ENCODE results near the gene DOCK7.

The DOCK7 gene

GRCh38 chr1:62494137-62494536 lies 194.0 kb downstream of the DOCK7 start:
- H3K36me3 ChIP-seq (ENCODE audit: control insufficient read depth, insufficient read depth, low read length) = peaks cover 13% of the 10 kb centered on the region
- H3K9me3 ChIP-seq (ENCODE audit: control insufficient read depth, insufficient read depth, low read depth, low read length) = no peaks in the 10 kb centered on the region
- no peak overlapping the region for H3K9ac ChIP-seq (ENCODE audit: low read length)
- no peaks in the 10 kb centered on the region for H3K4me1 ChIP-seq (ENCODE audit: control insufficient read depth, insufficient read depth, low read length)
- H3K27me3 ChIP-seq (ENCODE audit: control insufficient read depth, insufficient read depth, low read length) = no peaks in the 10 kb centered on the region
- H3K4me3 ChIP-seq (ENCODE audit: low read depth, low read length) = no peak overlapping the region
- no peak overlapping the region for H3K27ac ChIP-seq (ENCODE audit: low read depth, low read length)

GRCh38 chr1:62493656-62494055 lies 194.5 kb downstream of the DOCK7 start:
- no peak overlapping the region for H3K27ac ChIP-seq (ENCODE audit: low read depth, low read length)
- no peaks in the 10 kb centered on the region for H3K27me3 ChIP-seq (ENCODE audit: control insufficient read depth, insufficient read depth, low read length)
- H3K4me1 ChIP-seq (ENCODE audit: control insufficient read depth, insufficient read depth, low read length) = no peaks in the 10 kb centered on the region
- H3K9ac ChIP-seq (ENCODE audit: low read length) = no peak overlapping the region
- no peaks in the 10 kb centered on the region for H3K9me3 ChIP-seq (ENCODE audit: control insufficient read depth, insufficient read depth, low read depth, low read length)
- H3K36me3 ChIP-seq (ENCODE audit: control insufficient read depth, insufficient read depth, low read length) = peaks cover 13% of the 10 kb centered on the region
- H3K4me3 ChIP-seq (ENCODE audit: low read depth, low read length) = no peak overlapping the region

DNA sequence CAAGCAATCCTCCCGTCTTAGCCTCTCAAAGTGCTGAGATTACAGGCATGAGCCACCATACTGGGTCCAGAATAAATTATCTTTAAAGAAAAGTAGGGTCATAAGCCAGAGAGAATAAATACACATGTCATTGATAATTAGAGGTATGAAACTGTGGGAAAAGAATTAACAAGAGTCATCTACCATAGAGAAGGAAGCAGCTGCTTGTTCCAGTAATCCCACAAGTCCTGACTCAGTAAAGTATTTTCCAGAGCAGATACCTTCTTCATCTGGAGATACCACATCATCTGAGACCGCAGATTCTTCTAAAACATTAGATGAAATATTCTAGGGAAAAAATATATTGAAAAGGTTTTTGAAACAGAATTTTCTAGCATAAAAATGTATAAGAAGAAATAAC lies 195.7 kb downstream of the DOCK7 start:
- H3K9me3 ChIP-seq (ENCODE audit: control insufficient read depth, insufficient read depth, low read depth, low read length) = no peaks in the 10 kb centered on the region
- no peaks in the 10 kb centered on the region for H3K27me3 ChIP-seq (ENCODE audit: control insufficient read depth, insufficient read depth, low read length)
- no peak overlapping the region for H3K4me3 ChIP-seq (ENCODE audit: low read depth, low read length)
- H3K9ac ChIP-seq (ENCODE audit: low read length) = no peak overlapping the region
- peaks cover 4% of the 10 kb centered on the region; the same call in 1 of the 2 replicates for H3K4me1 ChIP-seq (ENCODE audit: control insufficient read depth, insufficient read depth, low read length)
- H3K36me3 ChIP-seq (ENCODE audit: control insufficient read depth, insufficient read depth, low read length) = peaks cover 13% of the 10 kb centered on the region
- H3K27ac ChIP-seq (ENCODE audit: low read depth, low read length) = no peak overlapping the region

DNA sequence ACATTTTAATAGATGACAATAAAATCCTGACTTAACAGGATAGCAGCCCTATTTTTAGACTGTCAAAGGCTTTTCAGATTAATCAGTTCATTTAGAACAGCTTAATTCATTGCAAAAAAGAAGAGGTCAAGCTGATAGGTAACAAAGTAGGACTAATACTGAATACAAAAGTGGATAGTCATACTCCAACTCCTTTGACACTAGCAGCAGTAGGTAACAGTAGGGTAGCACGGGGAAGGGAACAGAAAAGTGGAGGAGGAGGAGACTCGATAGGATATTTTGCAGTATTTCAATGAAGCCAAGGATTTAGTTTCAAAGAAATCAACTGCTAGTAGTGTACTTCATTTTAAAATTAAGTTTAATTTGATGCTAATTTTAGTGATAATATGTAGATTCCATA lies 200.2 kb downstream of the DOCK7 start:
- Histone ChIP-seq H3K4me3 (ENCODE audit: low read depth, low read length) (no peak overlapping the region), H3K27ac (ENCODE audit: low read depth, low read length) (no peak overlapping the region), H3K9ac (ENCODE audit: low read length) (no peak overlapping the region), H3K36me3 (ENCODE audit: control insufficient read depth, insufficient read depth, low read length) (0 out of 2 replicates have a peak, but pooled peaks cover 3% of the 10 kb centered on the region), H3K27me3 (ENCODE audit: control insufficient read depth, insufficient read depth, low read length) (no peaks in the 10 kb centered on the region), H3K4me1 (ENCODE audit: control insufficient read depth, insufficient read depth, low read length) (peaks cover 4% of the 10 kb centered on the region; the same call in 1 of the 2 replicates), H3K9me3 (ENCODE audit: control insufficient read depth, insufficient read depth, low read depth, low read length) (no peaks in the 10 kb centered on the region)

GRCh38 chr1:62484824-62485468 lies 203.2 kb downstream of the DOCK7 start:
- Histone ChIP-seq H3K9ac (ENCODE audit: low read length) (no peak overlapping the region), H3K36me3 (ENCODE audit: control insufficient read depth, insufficient read depth, low read length) (no peaks in the 10 kb centered on the region), H3K27me3 (ENCODE audit: control insufficient read depth, insufficient read depth, low read length) (no peaks in the 10 kb centered on the region), H3K4me3 (ENCODE audit: low read depth, low read length) (no peak overlapping the region), H3K27ac (ENCODE audit: low read depth, low read length) (no peak overlapping the region), H3K9me3 (ENCODE audit: control insufficient read depth, insufficient read depth, low read depth, low read length) (no peaks in the 10 kb centered on the region), H3K4me1 (ENCODE audit: control insufficient read depth, insufficient read depth, low read length) (peaks cover 4% of the 10 kb centered on the region; the same call in 1 of the 2 replicates)

DNA sequence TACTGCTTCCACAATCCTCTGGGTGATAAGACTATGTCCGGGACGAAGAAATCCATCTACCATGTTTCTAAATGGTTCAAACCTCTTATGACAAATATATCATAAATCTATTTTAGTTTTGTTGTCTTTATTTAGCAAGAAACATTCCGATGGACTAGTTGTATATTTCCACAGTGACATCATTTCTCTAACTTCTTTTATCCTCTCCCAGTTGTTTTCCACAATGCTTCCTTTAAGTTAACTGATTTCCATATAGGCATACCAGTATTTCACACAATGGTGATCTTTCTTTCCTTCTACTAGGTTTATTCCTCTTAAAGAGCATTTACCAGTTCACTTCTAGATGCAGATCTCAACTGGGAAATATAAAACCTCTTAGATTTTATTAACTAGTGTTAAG lies 206.5 kb downstream of the DOCK7 start:
- H3K27me3 ChIP-seq (ENCODE audit: control insufficient read depth, insufficient read depth, low read length) = no peaks in the 10 kb centered on the region
- H3K27ac ChIP-seq (ENCODE audit: low read depth, low read length) = no peak overlapping the region
- H3K4me1 ChIP-seq (ENCODE audit: control insufficient read depth, insufficient read depth, low read length) = peaks cover 8% of the 10 kb centered on the region; the same call in 1 of the 2 replicates
- no peaks in the 10 kb centered on the region for H3K9me3 ChIP-seq (ENCODE audit: control insufficient read depth, insufficient read depth, low read depth, low read length)
- no peaks in the 10 kb centered on the region for H3K36me3 ChIP-seq (ENCODE audit: control insufficient read depth, insufficient read depth, low read length)
- H3K9ac ChIP-seq (ENCODE audit: low read length) = no peak overlapping the region
- no peak overlapping the region for H3K4me3 ChIP-seq (ENCODE audit: low read depth, low read length)

DNA sequence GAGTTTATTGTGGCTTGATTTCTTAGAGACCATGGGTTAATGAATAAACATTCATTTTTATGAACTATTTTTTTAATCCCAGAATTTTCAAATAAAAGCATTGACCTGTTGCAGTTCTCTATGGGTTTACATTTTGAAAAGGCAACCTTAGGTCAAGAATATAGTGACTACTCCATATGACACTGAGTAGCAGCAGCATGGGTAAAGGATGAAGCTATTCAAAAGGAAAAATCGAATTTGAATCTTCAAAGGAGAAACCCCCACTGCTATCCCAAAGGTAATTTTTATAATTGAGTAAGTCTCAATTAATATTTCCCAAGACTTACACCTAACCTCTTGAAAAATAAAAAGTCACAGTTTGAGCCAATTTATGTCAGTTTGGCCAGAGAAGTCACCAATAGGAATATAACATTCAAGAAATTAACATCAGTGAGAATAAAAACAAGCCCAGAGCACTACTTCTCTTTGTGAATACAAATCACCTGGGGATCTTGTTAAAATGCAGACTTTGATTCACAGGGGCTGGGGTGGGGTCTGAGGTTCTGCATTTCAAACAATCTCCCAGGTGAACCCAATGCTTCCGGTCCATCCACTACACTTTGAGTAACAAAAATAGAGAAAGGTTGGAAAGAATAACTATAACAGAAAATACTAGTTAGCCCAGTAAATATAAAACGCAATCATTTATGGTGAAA lies 211.5 kb downstream of the DOCK7 start:
- peaks cover 14% of the 10 kb centered on the region for H3K36me3 ChIP-seq (ENCODE audit: control insufficient read depth, insufficient read depth, low read length)
- no peaks in the 10 kb centered on the region for H3K27me3 ChIP-seq (ENCODE audit: control insufficient read depth, insufficient read depth, low read length)
- H3K27ac ChIP-seq (ENCODE audit: low read depth, low read length) = peak overlapping the region; percentile 40
- peaks cover 21% of the 10 kb centered on the region for H3K4me1 ChIP-seq (ENCODE audit: control insufficient read depth, insufficient read depth, low read length)
- H3K9ac ChIP-seq (ENCODE audit: low read length) = no peak overlapping the region
- H3K9me3 ChIP-seq (ENCODE audit: control insufficient read depth, insufficient read depth, low read depth, low read length) = no peaks in the 10 kb centered on the region
- no peak overlapping the region; the same call in 1 of the 2 replicates for H3K4me3 ChIP-seq (ENCODE audit: low read depth, low read length)

- Histone ChIP-seq H3K9ac (ENCODE audit: low read length) (no peak overlapping the region), H3K9me3 (ENCODE audit: control insufficient read depth, insufficient read depth, low read depth, low read length) (no peaks in the 10 kb centered on the region; the same call in 1 of the 2 replicates), H3K4me3 (ENCODE audit: low read depth, low read length) (no peak overlapping the region), H3K27ac (ENCODE audit: low read depth, low read length) (no peak overlapping the region), H3K4me1 (ENCODE audit: control insufficient read depth, insufficient read depth, low read length) (no peaks in the 10 kb centered on the region), H3K36me3 (ENCODE audit: control insufficient read depth, insufficient read depth, low read length) (peaks cover 15% of the 10 kb centered on the region), H3K27me3 (ENCODE audit: control insufficient read depth, insufficient read depth, low read length) (no peaks in the 10 kb centered on the region)
These were observed 221.1 kb downstream of the DOCK7 start for GRCh38 chr1:62467092-62467491.

DNA sequence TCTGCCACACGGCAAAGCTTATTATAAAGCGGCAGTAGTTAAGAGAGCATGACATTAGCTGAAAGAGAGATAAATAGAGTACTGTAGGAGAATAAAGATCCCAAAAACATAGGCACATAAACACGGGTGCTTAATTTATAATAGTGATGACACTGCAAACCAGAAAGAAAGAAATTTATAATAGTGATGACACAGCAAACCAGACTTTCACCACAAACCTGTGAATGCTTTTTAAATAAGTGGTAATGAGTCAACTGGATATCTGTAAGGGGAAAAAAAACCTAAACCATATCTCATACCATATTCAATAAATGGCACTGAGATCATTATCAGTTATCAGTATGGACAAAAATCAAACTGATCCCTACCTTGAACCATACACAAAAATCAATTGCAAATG lies 225.8 kb downstream of the DOCK7 start:
- Histone ChIP-seq H3K27me3 (ENCODE audit: control insufficient read depth, insufficient read depth, low read length) (no peaks in the 10 kb centered on the region), H3K27ac (ENCODE audit: low read depth, low read length) (no peak overlapping the region), H3K36me3 (ENCODE audit: control insufficient read depth, insufficient read depth, low read length) (peaks cover 3% of the 10 kb centered on the region; the same call in 1 of the 2 replicates), H3K9ac (ENCODE audit: low read length) (no peak overlapping the region), H3K4me3 (ENCODE audit: low read depth, low read length) (no peak overlapping the region), H3K4me1 (ENCODE audit: control insufficient read depth, insufficient read depth, low read length) (no peaks in the 10 kb centered on the region), H3K9me3 (ENCODE audit: control insufficient read depth, insufficient read depth, low read depth, low read length) (no peaks in the 10 kb centered on the region)

DNA sequence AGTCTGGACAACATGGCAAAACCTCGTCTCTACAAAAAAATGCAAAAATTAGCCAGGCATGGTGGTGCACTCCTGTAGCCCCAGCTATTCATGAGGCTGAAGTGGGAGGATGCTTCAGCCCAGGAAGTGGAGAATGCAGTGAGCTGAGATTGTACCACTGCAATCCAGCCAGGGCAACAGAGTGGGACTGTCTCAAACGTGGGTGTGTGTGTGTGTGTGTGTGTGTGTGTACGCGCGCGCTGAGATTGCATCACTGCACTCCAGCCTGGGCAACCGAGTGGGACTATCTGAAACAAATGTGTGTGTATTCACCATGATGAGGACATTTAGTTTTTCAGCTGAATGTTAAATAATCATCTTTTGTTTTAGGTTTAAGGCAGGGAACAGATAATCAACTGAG lies 230.2 kb downstream of the DOCK7 start:
- Histone ChIP-seq H3K4me3 (ENCODE audit: low read depth, low read length) (no peak overlapping the region), H3K27ac (ENCODE audit: low read depth, low read length) (no peak overlapping the region), H3K9ac (ENCODE audit: low read length) (no peak overlapping the region), H3K9me3 (ENCODE audit: control insufficient read depth, insufficient read depth, low read depth, low read length) (no peaks in the 10 kb centered on the region), H3K27me3 (ENCODE audit: control insufficient read depth, insufficient read depth, low read length) (no peaks in the 10 kb centered on the region), H3K4me1 (ENCODE audit: control insufficient read depth, insufficient read depth, low read length) (no peaks in the 10 kb centered on the region), H3K36me3 (ENCODE audit: control insufficient read depth, insufficient read depth, low read length) (peaks cover 25% of the 10 kb centered on the region)

DNA sequence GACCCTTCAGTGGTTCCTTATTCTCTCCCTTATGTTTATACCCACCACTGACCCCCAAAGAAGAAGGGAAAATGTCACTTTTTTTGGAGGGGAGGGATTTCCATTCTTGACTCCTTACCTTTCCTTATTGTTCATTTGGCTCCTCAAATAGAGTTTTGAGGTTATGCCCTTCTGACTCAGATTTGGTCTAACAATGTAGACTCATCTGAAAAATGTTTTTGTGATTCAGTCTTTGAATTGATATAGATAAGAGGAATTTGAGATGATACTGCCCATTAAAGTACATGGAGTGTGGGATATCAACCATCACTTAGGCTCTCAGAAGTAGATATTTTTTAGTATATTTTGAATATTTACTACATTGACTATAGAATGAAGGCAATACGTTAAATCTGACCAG lies 235.2 kb downstream of the DOCK7 start:
- H3K27me3 ChIP-seq (ENCODE audit: control insufficient read depth, insufficient read depth, low read length) = no peaks in the 10 kb centered on the region
- H3K9me3 ChIP-seq (ENCODE audit: control insufficient read depth, insufficient read depth, low read depth, low read length) = no peaks in the 10 kb centered on the region
- H3K4me1 ChIP-seq (ENCODE audit: control insufficient read depth, insufficient read depth, low read length) = no peaks in the 10 kb centered on the region
- H3K9ac ChIP-seq (ENCODE audit: low read length) = no peak overlapping the region
- no peak overlapping the region for H3K27ac ChIP-seq (ENCODE audit: low read depth, low read length)
- H3K4me3 ChIP-seq (ENCODE audit: low read depth, low read length) = no peak overlapping the region
- peaks cover 73% of the 10 kb centered on the region for H3K36me3 ChIP-seq (ENCODE audit: control insufficient read depth, insufficient read depth, low read length)

Data from HUES6 (cell line).